ENCODE results near the gene ATP6V1E1.
"Not testable (repeated sequence)": the region's sequence is repeated elsewhere in the genome, so short reads cannot be mapped to it uniquely, and the experiment has no call there.

Gene ATP6V1E1

DNA sequence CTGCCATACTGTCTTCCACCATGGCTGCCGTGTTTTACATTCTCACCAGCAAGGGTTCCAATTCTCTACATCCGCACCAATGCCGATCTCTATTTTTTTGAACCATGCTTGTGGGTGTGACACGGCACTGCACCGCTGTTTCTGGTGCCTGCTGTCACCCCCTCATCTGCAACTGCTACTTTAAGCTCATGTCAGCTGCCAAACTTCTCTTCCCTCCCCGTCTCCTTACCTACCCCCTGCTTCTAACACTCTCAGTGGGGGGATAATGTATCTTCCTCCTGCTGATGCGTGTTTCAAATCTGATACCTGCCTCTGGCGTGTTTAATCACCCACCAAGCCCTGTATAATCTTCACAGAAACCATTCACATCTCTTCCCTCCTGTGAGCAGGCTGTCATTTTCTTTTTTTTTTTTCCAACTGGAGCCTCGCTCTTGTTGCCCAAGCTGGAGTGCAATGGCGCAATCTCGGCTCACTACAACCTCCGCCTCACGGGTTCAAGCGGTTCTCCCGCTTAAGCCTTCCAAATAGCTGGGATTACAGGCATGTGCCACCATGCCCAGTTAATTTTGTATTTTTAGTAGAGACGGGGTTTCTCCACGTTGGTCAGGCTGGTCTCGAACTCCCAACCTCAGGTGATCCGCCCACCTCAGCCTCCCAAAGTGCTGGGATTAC is 62.4 kb downstream of the ATP6V1E1 start:
- H3K36me3 ChIP-seq (ENCODE audit: insufficient read depth, low read length); H3K27me3 ChIP-seq (ENCODE audit: insufficient read depth, low read length); H3K9me3 ChIP-seq (ENCODE audit: insufficient read depth, low read depth, low read length); H3K4me3 ChIP-seq (ENCODE audit: low read length); H3K27ac ChIP-seq (ENCODE audit: low read depth, low read length); H3K9ac ChIP-seq (ENCODE audit: low read depth, low read length): not testable (repeated sequence)
- H3K4me1 ChIP-seq (ENCODE audit: insufficient read depth, low read length) = peaks cover 39% of the 10 kb centered on the region
- WGBS = 95% methylated on average over 19 of the region's 19 CpGs

DNA sequence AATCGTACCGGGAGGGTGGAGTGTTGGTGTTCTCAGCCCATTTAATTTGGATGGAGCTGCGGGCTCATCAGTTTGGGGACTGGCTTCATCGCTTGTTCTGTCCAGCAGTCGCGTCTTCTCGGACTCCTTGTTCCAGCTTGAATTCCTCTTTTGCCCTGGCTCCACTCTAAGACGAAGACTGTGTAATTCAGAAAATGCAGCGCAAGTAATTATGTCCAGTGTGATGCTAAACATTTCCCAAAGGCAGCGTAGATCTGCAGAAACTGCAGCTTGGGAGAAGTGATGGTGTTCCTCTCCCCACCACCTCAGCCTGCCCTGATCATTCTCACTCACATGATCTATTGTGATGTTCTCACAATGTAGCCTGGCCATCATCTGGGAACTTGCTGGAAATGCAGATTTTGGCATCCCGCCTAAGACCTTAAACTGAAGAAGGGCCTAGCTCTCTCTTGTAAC is 64.6 kb downstream of the ATP6V1E1 start:
- Histone ChIP-seq H3K27ac (ENCODE audit: low read depth, low read length) (no peak overlapping the region), H3K36me3 (ENCODE audit: insufficient read depth, low read length) (peaks cover 14% of the 10 kb centered on the region), H3K9ac (ENCODE audit: low read depth, low read length) (no peak overlapping the region), H3K9me3 (ENCODE audit: insufficient read depth, low read depth, low read length) (0 out of 2 replicates have a peak, but pooled peaks cover 12% of the 10 kb centered on the region), H3K27me3 (ENCODE audit: insufficient read depth, low read length) (no peaks in the 10 kb centered on the region), H3K4me3 (ENCODE audit: low read length) (no peak overlapping the region), H3K4me1 (ENCODE audit: insufficient read depth, low read length) (peaks cover 21% of the 10 kb centered on the region)
- 95% methylated on average over 11 of the region's 11 CpGs for WGBS

DNA sequence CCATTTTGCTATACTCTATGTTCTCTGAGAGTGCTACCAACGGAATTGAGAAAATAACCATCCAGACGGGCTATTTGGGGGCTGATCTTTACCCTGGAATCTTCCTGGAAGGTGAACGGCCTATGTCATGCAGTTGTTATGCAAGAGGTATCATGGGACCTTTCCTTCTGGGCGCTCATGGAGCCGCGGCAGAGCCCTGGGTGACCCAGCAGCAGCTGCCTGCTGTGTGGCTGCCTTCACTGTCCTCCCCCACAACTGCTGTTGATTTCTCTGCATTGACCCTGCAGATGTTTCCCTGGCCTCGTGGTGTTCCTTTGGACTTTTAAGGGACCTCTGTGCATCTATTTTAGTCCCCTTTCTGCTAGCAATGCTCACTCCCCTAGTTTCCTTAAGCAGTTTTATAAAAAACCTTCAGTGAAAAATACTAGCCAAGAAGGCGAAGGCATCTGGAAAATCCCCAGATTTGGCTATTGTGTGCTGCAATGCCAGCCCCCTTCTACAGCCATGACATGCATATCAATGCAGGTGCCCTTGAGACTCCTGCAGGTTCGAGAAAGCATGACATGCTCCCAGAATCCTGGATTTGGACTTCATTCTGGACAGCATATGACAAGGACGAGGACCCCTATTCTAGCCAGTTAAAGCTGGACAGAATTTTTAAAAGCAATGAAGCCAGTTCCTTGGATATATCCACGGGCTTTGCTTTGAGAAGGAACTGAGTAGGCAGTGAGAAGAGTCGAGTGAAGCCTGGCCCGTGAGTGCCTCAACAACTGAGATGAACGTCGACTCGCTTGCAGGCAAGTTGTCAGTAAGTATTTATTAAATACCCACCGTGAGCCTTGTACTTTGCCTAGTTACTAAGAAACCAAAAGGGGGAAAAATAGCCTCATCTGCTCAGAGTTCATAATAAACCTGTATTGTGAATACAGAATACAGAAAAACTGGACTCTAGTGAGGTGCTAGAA is 65.4 kb downstream of the ATP6V1E1 start, which contains the start of gene SLC25A18:
TSS of gene SLC25A18 (plus strand) at position 593 of the 965 bp plus-strand sequence. CDS start 16,447 bp downstream, outside the sequence.
- H3K9me3 ChIP-seq (ENCODE audit: insufficient read depth, low read depth, low read length) = 0 out of 2 replicates have a peak, but pooled peaks cover 12% of the 10 kb centered on the region
- H3K4me1 ChIP-seq (ENCODE audit: insufficient read depth, low read length) = peaks cover 21% of the 10 kb centered on the region
- 71% methylated on average over 17 of the region's 17 CpGs for WGBS
- no peak within 1 kb of the TSS for H3K4me3 ChIP-seq (ENCODE audit: low read length)
- peak within 1 kb of the TSS; percentile 70 for H3K27ac ChIP-seq (ENCODE audit: low read depth, low read length)
- peak within 1 kb of the TSS; percentile 8; the same call in 1 of the 2 replicates for H3K9ac ChIP-seq (ENCODE audit: low read depth, low read length)
- no peaks in the 10 kb centered on the region for H3K27me3 ChIP-seq (ENCODE audit: insufficient read depth, low read length)
- peaks cover 22% of the 10 kb centered on the region for H3K36me3 ChIP-seq (ENCODE audit: insufficient read depth, low read length)

DNA sequence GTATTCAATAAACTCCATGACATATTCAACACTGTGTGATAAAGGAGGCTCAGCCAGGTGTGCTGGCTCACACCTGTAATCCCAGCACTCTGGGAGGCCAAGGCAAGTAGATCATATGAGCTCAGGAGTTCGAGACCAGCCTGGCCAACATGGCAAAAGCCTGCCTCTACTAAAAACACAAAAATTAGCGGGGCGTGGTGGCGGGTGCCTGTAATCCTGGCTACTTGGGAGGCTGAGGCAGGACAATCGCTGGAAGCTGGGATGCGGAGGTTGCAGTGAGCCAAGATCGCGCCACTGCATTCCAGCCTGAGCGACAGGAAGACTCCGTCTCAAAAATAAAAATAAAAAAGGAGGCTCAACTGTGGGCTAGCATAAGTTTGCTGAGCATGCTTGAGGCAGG is 69.4 kb downstream of the ATP6V1E1 start:
- Histone ChIP-seq H3K4me1 (ENCODE audit: insufficient read depth, low read length) (peaks cover 19% of the 10 kb centered on the region), H3K9me3 (ENCODE audit: insufficient read depth, low read depth, low read length) (0 out of 2 replicates have a peak, but pooled peaks cover 12% of the 10 kb centered on the region), H3K4me3 (ENCODE audit: low read length) (no peak overlapping the region), H3K9ac (ENCODE audit: low read depth, low read length) (no peak overlapping the region), H3K27me3 (ENCODE audit: insufficient read depth, low read length) (no peaks in the 10 kb centered on the region), H3K27ac (ENCODE audit: low read depth, low read length) (no peak overlapping the region), H3K36me3 (ENCODE audit: insufficient read depth, low read length) (peaks cover 59% of the 10 kb centered on the region)
- 97% methylated on average over 10 of the region's 10 CpGs for WGBS

DNA sequence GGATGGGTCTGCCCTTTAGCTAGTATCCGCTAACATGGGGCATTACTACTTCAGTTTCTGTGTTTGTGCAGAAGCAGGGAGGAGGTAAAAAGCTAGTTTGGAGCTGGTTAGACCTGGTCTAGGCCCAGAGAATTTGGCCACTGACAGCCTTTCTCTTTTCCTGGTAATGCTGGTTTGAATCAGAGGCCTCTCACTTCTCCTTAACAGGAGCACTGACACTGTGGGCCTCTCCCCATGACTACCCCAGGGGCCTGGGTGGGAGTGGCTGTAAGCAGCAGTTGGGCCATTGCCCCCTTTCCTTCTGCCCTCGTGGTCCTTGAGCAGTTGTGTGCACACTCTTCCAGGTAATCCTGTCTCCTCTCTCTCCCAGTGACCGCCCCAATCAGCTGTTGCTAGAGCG is 73.7 kb downstream of the ATP6V1E1 start:
- no peaks in the 10 kb centered on the region for H3K27me3 ChIP-seq (ENCODE audit: insufficient read depth, low read length)
- 94% methylated on average over 4 of the region's 4 CpGs for WGBS

DNA sequence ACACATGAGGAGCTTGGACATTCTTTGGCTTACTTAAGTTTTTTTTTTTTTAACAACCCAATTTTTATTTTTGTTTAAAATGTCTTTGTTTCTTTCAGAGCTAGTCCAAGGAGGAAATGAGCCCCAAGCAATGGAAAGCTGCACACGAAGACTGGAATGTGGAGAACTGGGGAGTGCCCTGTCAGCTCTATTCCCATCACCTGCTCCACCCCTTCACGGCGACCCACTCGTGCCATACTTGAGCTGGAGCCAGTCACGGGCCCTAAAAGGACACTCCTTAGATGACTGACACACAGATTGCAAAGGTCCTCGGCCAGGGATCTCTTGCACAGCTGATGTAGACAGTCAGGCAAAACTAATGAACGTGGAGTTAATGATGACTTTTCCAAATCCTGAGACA is 75.8 kb downstream of the ATP6V1E1 start:
- Histone ChIP-seq H3K9me3 (ENCODE audit: insufficient read depth, low read depth, low read length) (no peaks in the 10 kb centered on the region), H3K9ac (ENCODE audit: low read depth, low read length) (no peak overlapping the region), H3K4me1 (ENCODE audit: insufficient read depth, low read length) (no peaks in the 10 kb centered on the region), H3K27me3 (ENCODE audit: insufficient read depth, low read length) (no peaks in the 10 kb centered on the region), H3K36me3 (ENCODE audit: insufficient read depth, low read length) (peaks cover 95% of the 10 kb centered on the region), H3K4me3 (ENCODE audit: low read length) (no peak overlapping the region), H3K27ac (ENCODE audit: low read depth, low read length) (no peak overlapping the region)
- 92% methylated on average over 7 of the region's 7 CpGs for WGBS

More for the DNA sequence above, 73.7 kb downstream of the ATP6V1E1 start:
- Histone ChIP-seq H3K27ac (ENCODE audit: low read depth, low read length) (no peak overlapping the region), H3K4me1 (ENCODE audit: insufficient read depth, low read length) (no peaks in the 10 kb centered on the region), H3K4me3 (ENCODE audit: low read length) (no peak overlapping the region), H3K9ac (ENCODE audit: low read depth, low read length) (no peak overlapping the region), H3K9me3 (ENCODE audit: insufficient read depth, low read depth, low read length) (0 out of 2 replicates have a peak, but pooled peaks cover 6% of the 10 kb centered on the region), H3K36me3 (ENCODE audit: insufficient read depth, low read length) (peaks cover 95% of the 10 kb centered on the region)

DNA sequence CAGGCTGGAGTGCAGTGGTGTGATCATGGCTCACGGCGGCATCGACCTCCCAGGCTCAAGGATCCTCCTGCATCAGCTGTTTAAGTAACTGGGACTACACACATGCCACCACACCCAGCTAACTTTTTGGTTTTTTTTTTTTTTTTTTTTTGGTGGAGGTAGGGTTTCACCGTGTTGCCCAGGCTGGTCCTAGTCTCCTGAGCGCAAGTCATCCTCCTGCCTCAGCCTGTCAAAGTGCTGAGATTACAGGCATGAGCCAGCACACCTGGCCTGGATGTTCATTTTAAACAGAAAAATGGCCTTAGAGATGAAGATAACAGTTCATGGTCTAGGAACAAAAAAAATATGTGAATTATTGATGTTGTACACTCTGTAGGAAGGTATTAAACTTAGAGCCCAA is 78.9 kb downstream of the ATP6V1E1 start:
- Histone ChIP-seq H3K36me3 (ENCODE audit: insufficient read depth, low read length) (peaks cover 94% of the 10 kb centered on the region), H3K9ac (ENCODE audit: low read depth, low read length) (no peak overlapping the region), H3K27me3 (ENCODE audit: insufficient read depth, low read length) (no peaks in the 10 kb centered on the region), H3K4me3 (ENCODE audit: low read length) (no peak overlapping the region), H3K27ac (ENCODE audit: low read depth, low read length) (no peak overlapping the region), H3K4me1 (ENCODE audit: insufficient read depth, low read length) (no peaks in the 10 kb centered on the region), H3K9me3 (ENCODE audit: insufficient read depth, low read depth, low read length) (no peaks in the 10 kb centered on the region)
- WGBS = 96% methylated on average over 5 of the region's 5 CpGs

DNA sequence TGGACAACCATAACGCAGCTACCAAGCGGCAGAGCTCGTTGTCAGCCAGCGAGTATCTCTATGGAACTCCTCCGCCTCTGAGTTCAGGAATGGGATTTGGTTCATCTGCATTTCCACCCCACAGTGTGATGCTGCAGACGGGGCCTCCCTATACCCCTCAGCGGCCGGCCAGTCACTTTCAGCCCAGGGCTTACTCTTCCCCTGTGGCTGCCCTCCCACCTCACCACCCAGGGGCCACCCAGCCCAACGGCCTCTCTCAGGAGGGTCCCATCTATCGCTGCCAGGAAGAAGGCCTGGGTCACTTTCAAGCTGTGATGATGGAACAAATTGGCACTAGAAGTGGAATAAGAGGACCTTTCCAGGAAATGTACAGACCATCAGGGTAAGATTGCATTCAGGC is 79.4 kb downstream of the ATP6V1E1 start:
- H3K4me1 ChIP-seq (ENCODE audit: insufficient read depth, low read length) = no peaks in the 10 kb centered on the region
- no peak overlapping the region for H3K27ac ChIP-seq (ENCODE audit: low read depth, low read length)
- no peak overlapping the region for H3K9ac ChIP-seq (ENCODE audit: low read depth, low read length)
- 94% methylated on average over 10 of the region's 10 CpGs for WGBS
- no peaks in the 10 kb centered on the region for H3K9me3 ChIP-seq (ENCODE audit: insufficient read depth, low read depth, low read length)
- H3K4me3 ChIP-seq (ENCODE audit: low read length) = no peak overlapping the region
- peaks cover 89% of the 10 kb centered on the region for H3K36me3 ChIP-seq (ENCODE audit: insufficient read depth, low read length)
- H3K27me3 ChIP-seq (ENCODE audit: insufficient read depth, low read length) = no peaks in the 10 kb centered on the region

DNA sequence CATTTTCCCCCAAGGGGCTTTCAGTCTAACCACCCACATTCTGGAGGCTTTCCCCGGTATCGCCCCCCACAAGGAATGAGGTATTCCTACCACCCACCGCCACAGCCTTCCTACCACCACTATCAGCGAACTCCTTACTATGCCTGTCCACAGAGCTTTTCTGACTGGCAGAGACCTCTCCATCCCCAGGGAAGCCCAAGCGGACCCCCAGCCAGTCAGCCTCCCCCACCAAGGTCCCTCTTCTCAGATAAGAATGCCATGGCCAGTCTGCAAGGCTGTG is 79.9 kb downstream of the ATP6V1E1 start:
- H3K36me3 ChIP-seq (ENCODE audit: insufficient read depth, low read length) = peaks cover 89% of the 10 kb centered on the region
- 97% methylated on average over 5 of the region's 5 CpGs for WGBS
- no peaks in the 10 kb centered on the region for H3K4me1 ChIP-seq (ENCODE audit: insufficient read depth, low read length)

DNA sequence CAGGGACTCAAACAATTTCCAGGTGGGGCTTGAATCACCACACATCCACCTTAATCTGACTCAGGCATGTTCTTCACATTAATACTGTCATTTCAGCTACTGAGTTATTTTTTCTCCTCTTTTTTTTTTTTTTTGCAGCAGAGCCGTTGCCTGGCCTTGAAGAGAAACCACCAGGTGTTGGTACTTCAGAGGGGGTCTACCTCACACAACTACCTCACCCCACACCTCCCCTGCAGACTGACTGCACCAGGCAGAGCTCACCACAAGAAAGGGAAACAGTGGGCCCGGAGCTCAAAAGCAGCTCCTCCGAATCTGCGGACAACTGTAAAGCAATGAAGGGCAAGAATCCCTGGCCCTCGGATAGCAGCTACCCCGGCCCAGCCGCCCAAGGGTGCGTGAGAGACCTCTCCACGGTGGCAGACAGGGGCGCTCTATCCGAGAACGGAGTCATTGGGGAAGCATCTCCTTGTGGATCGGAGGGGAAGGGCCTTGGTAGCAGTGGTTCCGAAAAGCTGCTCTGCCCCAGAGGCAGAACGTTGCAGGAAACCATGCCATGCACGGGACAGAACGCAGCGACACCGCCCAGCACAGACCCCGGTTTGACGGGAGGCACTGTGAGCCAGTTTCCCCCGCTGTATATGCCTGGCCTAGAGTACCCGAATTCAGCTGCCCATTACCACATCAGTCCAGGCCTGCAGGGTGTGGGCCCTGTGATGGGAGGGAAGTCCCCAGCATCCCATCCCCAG is 80.4 kb downstream of the ATP6V1E1 start:
- H3K36me3 ChIP-seq (ENCODE audit: insufficient read depth, low read length) = peaks cover 89% of the 10 kb centered on the region
- no peak overlapping the region for H3K4me3 ChIP-seq (ENCODE audit: low read length)
- H3K9ac ChIP-seq (ENCODE audit: low read depth, low read length) = no peak overlapping the region
- 94% methylated on average over 23 of the region's 23 CpGs for WGBS
- no peak overlapping the region for H3K27ac ChIP-seq (ENCODE audit: low read depth, low read length)
- no peaks in the 10 kb centered on the region for H3K9me3 ChIP-seq (ENCODE audit: insufficient read depth, low read depth, low read length)
- no peaks in the 10 kb centered on the region for H3K4me1 ChIP-seq (ENCODE audit: insufficient read depth, low read length)
- no peaks in the 10 kb centered on the region for H3K27me3 ChIP-seq (ENCODE audit: insufficient read depth, low read length)

More for the DNA sequence above, 79.9 kb downstream of the ATP6V1E1 start:
- H3K4me3 ChIP-seq (ENCODE audit: low read length) = no peak overlapping the region
- H3K9ac ChIP-seq (ENCODE audit: low read depth, low read length) = no peak overlapping the region
- no peaks in the 10 kb centered on the region for H3K27me3 ChIP-seq (ENCODE audit: insufficient read depth, low read length)
- H3K9me3 ChIP-seq (ENCODE audit: insufficient read depth, low read depth, low read length) = no peaks in the 10 kb centered on the region
- H3K27ac ChIP-seq (ENCODE audit: low read depth, low read length) = no peak overlapping the region

All from HUES64 (cell line).